K562 (cell line): Measurements from ENCODE around the gene EMD. TPM values are rescaled to one million over a fixed set of nuclear protein-coding genes. Genes with fewer than 3 reads are reported as not detected.
A peak's percentile ranks its signal among the peaks of the same experiment; 100 is the strongest.

Source experiments
- ATAC-seq: fragments of 200-7000 bp; cut with Tn5 transposase; 3 replicates; pipeline ENCODE4 v1.9.1; 2020; ENCODE audit warnings: moderate library complexity
- BruUV-seq: library from RNA; stranded (reverse); fragments of 400-500 nt; replicated peaks from 2 replicates; lab custom pipeline; 2021; lab: Mats Ljungman, UMichigan
- CTCF ChIA-PET: fragments of 300-600 bp; formaldehyde crosslinking; extraction: SDS; loops from one replicate; lab custom pipeline; 2021; ENCODE audit warnings: low intra/inter-chr PET ratio; lab: Yijun Ruan, JAX
- POLR2A ChIA-PET: fragments of 300-600, 350-650 bp; sonication (Branson Sonifier 250); formaldehyde crosslinking; extraction: SDS; loops from one replicate; lab custom pipeline; 2021; ENCODE audit warnings: antibody characterized with exemption, inconsistent platforms; lab: Yijun Ruan, JAX
- DNase-seq, 4 experiments: peaks; one replicate each; pipeline versions ENCODE4 v3.0.0 to v3.0.0-alpha.2; 2011 to 2018; ENCODE audit warnings: low spot score in 3 of 4, mixed read lengths in 3 of 4; ENCODE audit errors: extremely low read depth in 1 of 4
- FAIRE-seq: peaks from 2 replicates; lab custom pipeline; 2011; peaks lifted over from hg19 to GRCh38; lab: Jason Lieb, UNC
- H2AFZ ChIP-seq: 2 replicates; pipeline ENCODE4 v1.6.0; 2011; ENCODE audit warnings: low read depth, low read length, control low read depth, inconsistent platforms
- H3K27ac ChIP-seq: fragments of 200-600 bp; 3 replicates; pipeline ENCODE4 v1.8.0; 2011; ENCODE audit warnings: low read depth, mild to moderate bottlenecking, control low read depth, inconsistent platforms, low read length, moderate library complexity, mixed read lengths; ENCODE audit errors: extremely low read depth
- H3K27me3 ChIP-seq, 2 experiments: fragments of 300-600 bp in 1 of 2; 2 replicates in 1 of 2; 3 replicates in 1 of 2; pipeline versions ENCODE4 v1.6.0 to v1.8.0; 2011; ENCODE audit warnings: inconsistent platforms in 2 of 2, low read length in 2 of 2, mild to moderate bottlenecking in 1 of 2, mixed read lengths in 1 of 2, moderate library complexity in 1 of 2; ENCODE audit not compliant: control insufficient read depth in 2 of 2, insufficient read depth in 2 of 2
- H3K36me3 ChIP-seq: fragments of 300-600 bp; 3 replicates; pipeline ENCODE4 v1.8.0; 2011; ENCODE audit warnings: mild to moderate bottlenecking, low read length, inconsistent platforms; ENCODE audit not compliant: control insufficient read depth, insufficient read depth
- H3K4me1 ChIP-seq, 2 experiments: fragments of 200-600 bp in 1 of 2; replicated peaks in 1 of 2; 2 replicates in 1 of 2; 3 replicates in 1 of 2; pipeline versions ENCODE4 v1.5.1 to v1.8.0; 2011; ENCODE audit warnings: inconsistent platforms in 2 of 2, low read length in 2 of 2, mild to moderate bottlenecking in 1 of 2, mixed read lengths in 1 of 2, moderate library complexity in 1 of 2; ENCODE audit not compliant: control insufficient read depth in 2 of 2, insufficient read depth in 2 of 2
- H3K4me2 ChIP-seq: 2 replicates; pipeline ENCODE4 v1.6.1; 2011; ENCODE audit warnings: low read length, control low read depth, inconsistent platforms, mixed read lengths; ENCODE audit not compliant: insufficient read depth
- H3K4me3 ChIP-seq: fragments of 200-600 bp; sonication (generic), shearing (Covaris generic); 2 replicates; pipeline ENCODE4 v1.5.1; 2016; ENCODE audit warnings: control low read depth, inconsistent platforms
- H3K79me2 ChIP-seq: fragments of 200-600 bp; 3 replicates; pipeline ENCODE4 v1.8.0; 2011; ENCODE audit warnings: low read length, inconsistent platforms; ENCODE audit not compliant: control insufficient read depth, insufficient read depth
- H3K9ac ChIP-seq, 2 experiments: 2 replicates each; pipeline versions ENCODE4 v1.6.0 to v1.6.1; 2011; ENCODE audit warnings: low read depth in 2 of 2, low read length in 2 of 2, control low read depth in 1 of 2, inconsistent platforms in 1 of 2, mild to moderate bottlenecking in 1 of 2, mixed read lengths in 1 of 2; ENCODE audit not compliant: insufficient read depth in 1 of 2
- H3K9me1 ChIP-seq: one replicate; pipeline ENCODE4 v1.6.0; 2011; ENCODE audit warnings: inconsistent platforms, mild to moderate bottlenecking, low read length, moderate library complexity; ENCODE audit not compliant: control insufficient read depth, insufficient read depth
- H3K9me3 ChIP-seq: replicated peaks from 2 replicates; pipeline ENCODE4 v1.5.1; 2011; ENCODE audit warnings: low read depth, low read length, inconsistent platforms; ENCODE audit not compliant: control insufficient read depth, insufficient read depth
- H4K20me1 ChIP-seq: replicated peaks from 2 replicates; pipeline ENCODE4 v1.6.1; 2011; ENCODE audit warnings: low read length, inconsistent platforms, mixed read lengths; ENCODE audit not compliant: control insufficient read depth, insufficient read depth
- KAT8 ChIP-seq: fragments of 450-650 bp; IDR thresholded peaks from 2 replicates; pipeline ENCODE4 v1.6.1; 2016; ENCODE audit warnings: low read depth, mild to moderate bottlenecking
- KDM2B ChIP-seq: fragments of 250-450 bp; sonication (Bioruptor Pico); IDR thresholded peaks from 2 replicates; pipeline ENCODE4 v1.8.0; 2021; ENCODE audit warnings: mild to moderate bottlenecking, moderate library complexity
- POLR2G ChIP-seq: fragments of 200-400 bp; formaldehyde crosslinking; IDR thresholded peaks from 2 replicates; pipeline ENCODE4 v1.6.1; 2017; ENCODE audit warnings: low read depth, mild to moderate bottlenecking, antibody characterized with exemption, low read length, moderate library complexity
- SMARCE1 ChIP-seq: fragments of 450-650 bp; IDR thresholded peaks from 2 replicates; pipeline ENCODE4 v1.7.1; 2016; ENCODE audit warnings: mild to moderate bottlenecking
- STAT5A ChIP-seq: IDR thresholded peaks from 2 replicates; pipeline ENCODE4 v1.6.1; 2012; ENCODE audit warnings: low read length, inconsistent platforms, borderline replicate concordance
- YBX1 ChIP-seq: fragments of 450-650 bp; IDR thresholded peaks from 2 replicates; pipeline ENCODE4 v1.7.1; 2016; ENCODE audit warnings: mild to moderate bottlenecking
- ZNF140 ChIP-seq: fragments of 250-450 bp; sonication (Bioruptor Pico); IDR thresholded peaks from 2 replicates; pipeline ENCODE4 v1.8.0; 2021; ENCODE audit warnings: moderate library complexity, mild to moderate bottlenecking, inconsistent platforms
- WGBS: fragments of 100-300 bp; shearing (Covaris generic); methylation state at CpG from one replicate; pipeline ENCODE4 v1.1.6; 2016; ENCODE audit warnings: low coverage, mixed read lengths; ENCODE audit not compliant: insufficient coverage; ENCODE audit errors: missing lambda C conversion rate; 5-methylcytosine and 5-hydroxymethylcytosine counted together
- in situ Hi-C: fragments of 300-500 bp; cut with MboI; formaldehyde crosslinking; loops from 4 replicates; pipeline ENCODE4 v1.15.0; 2018; ENCODE audit warnings: inconsistent platforms, mixed read lengths
- intact Hi-C: fragments of 100-400 bp; cut with micrococcal nuclease; formaldehyde crosslinking; loops from 2 replicates; pipeline ENCODE4 v1.14.2; 2022
- polyA plus RNA-seq, 8 experiments: library from polyadenylated mRNA; depleted of rRNA in 4 of 8; stranded (reverse) in 5 of 8; unstranded in 3 of 8; fragments of >200 nt; fragmentation: Nextera tagmentation in 2 of 8; fragmentation: Illumina TruSeq in 1 of 8; extraction: Ambion mirVana in 2 of 8; extraction: Trizol in 1 of 8; gene quantifications; 2 replicates each; pipeline versions ENCODE4 v1.2.1 to v1.2.3, GENCODE V29; 2011 to 2014; ENCODE audit warnings: inconsistent platforms in 1 of 8, missing spikeins in 1 of 8
- total RNA-seq, 7 experiments: library from RNA; depleted of rRNA in 6 of 7; stranded (reverse); fragments of >200 nt in 6 of 7; fragmentation: Illumina TruSeq in 2 of 7; extraction: Trizol in 2 of 7; gene quantifications; 2 replicates each; pipeline versions ENCODE4 v1.2.1 to v1.2.3, GENCODE V29; 2011 to 2021; ENCODE audit warnings: low replicate concordance in 1 of 7
- TF ChIP-seq, protein P1 (sequence below): fragments of 250-450 bp; sonication (Bioruptor Pico); IDR thresholded peaks from 2 replicates; pipeline ENCODE4 v1.4.0; 2020; ENCODE audit warnings: mild to moderate bottlenecking, moderate library complexity
- TF ChIP-seq, protein P2 (sequence below): fragments of 250-450 bp; sonication (Bioruptor Pico); IDR thresholded peaks from 2 replicates; pipeline ENCODE4 v1.5.0; 2022; ENCODE audit warnings: mild to moderate bottlenecking

Gene EMD
- total and polyA plus RNA-seq, 9 of the 15 experiments (the other 6 are each of a cell fraction or from before 2014, with no cell fraction given): 2.3 to 206 (median 61.9) TPM

DNA sequence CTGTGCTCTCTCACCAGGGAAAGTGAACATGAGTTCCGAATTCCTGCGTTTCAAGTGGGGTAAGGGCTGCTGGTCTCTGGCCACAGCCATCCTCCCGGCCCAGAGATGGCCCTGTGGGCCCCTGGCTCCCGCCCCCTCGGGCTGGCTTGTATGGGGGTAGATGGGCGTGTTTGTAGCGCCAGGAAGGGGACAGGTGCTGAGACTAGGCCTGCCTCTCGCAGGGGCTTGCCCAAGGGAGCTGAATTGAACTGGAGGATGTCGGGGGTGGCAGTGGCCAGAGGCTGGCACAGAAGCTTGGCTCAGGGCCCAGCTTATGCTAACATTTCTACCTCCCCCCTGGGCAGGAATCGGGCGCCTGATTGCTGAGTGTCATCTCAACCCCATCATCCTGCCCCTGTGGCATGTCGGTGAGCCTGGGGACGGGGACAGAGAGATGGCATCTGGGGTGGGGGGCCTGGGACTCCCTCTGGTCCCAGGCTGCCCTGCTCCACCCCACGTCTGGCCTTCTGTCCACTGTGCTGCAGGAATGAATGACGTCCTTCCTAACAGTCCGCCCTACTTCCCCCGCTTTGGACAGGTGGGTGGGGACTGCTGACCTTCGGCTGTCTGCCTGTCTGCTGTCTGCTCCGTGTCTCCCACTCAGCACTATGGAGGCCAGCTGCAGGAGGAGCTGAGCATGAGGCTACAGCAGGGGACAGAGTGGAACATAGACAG is 40.8 kb downstream of the EMD start:
- Histone ChIP-seq H3K36me3 (no peaks in the 10 kb centered on the region), H2AFZ (no peak overlapping the region), H3K27ac (no peak overlapping the region), H3K4me1 (peaks cover 0 to 20% of the 10 kb centered on the region in 2 experiments; a peak in 2 of 5 replicates), H3K4me3 (no peak overlapping the region), H3K4me2 (no peak overlapping the region), H3K79me2 (no peaks in the 10 kb centered on the region), H4K20me1 (no peaks in the 10 kb centered on the region)
- intact Hi-C loops: no loop called here
- BruUV-seq: no TSS peak
- peak; percentile 14 for TF ChIP-seq POLR2G
- TF ChIP-seq YBX1: no peak
- TF ChIP-seq, all 486 proteins: peak for 1
- no peak for FAIRE-seq
- ATAC-seq: peak; percentile 37; the same call in 2 of the 3 replicates
- Histone ChIP-seq H3K9me3 (no peaks in the 10 kb centered on the region), H3K9ac (peak overlapping the region in 1 of 2 experiments; percentile 74; a peak in 2 of 4 replicates), H3K9me1 (no peaks in the 10 kb centered on the region), H3K27me3 (no peaks in the 10 kb centered on the region)
- ChIA-PET CTCF (no interaction called here), POLR2A (interaction anchor here (0.6 to 3.2 kb wide), 5 partner anchors 10 to 94 kb away, joined by 4 to 11 read pairs (median 6); partner anchors contain the start of gene RPL10)
- in situ Hi-C loops: no loop called here
- whole genome bisulfite sequencing: 70% methylated on average over 7 of the region's 19 CpGs
- no peak for DNase-seq

DNA sequence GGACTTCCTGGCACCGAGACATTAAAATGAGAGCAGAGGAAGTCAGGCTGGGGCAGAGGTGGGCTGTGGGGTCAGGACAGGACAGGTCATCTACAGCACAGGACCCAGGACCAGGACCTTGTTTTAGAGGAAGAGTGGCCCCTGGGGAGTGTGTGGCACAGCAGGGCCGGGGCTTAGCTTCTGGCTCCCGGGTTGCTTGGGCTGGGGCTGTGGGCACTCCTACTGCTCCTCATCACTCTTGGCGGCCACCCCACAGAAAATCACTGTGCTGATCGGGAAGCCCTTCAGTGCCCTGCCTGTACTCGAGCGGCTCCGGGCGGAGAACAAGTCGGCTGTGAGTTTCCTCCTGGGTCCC is 41.3 kb downstream of the EMD start:
- no peaks in the 10 kb centered on the region for H3K9me3 ChIP-seq
- in situ Hi-C loops: no loop called here
- H3K27ac ChIP-seq: no peak overlapping the region
- H3K4me1 ChIP-seq: peaks cover 0 to 20% of the 10 kb centered on the region in 2 experiments; a peak in 2 of 5 replicates
- H3K27me3 ChIP-seq: no peaks in the 10 kb centered on the region
- no peak overlapping the region for H2AFZ ChIP-seq
- H3K4me2 ChIP-seq: no peak overlapping the region
- H3K79me2 ChIP-seq: no peaks in the 10 kb centered on the region
- peak overlapping the region in 1 of 2 experiments; percentile 74; a peak in 2 of 4 replicates for H3K9ac ChIP-seq
- no TSS peak for BruUV-seq
- no peaks in the 10 kb centered on the region for H4K20me1 ChIP-seq
- FAIRE-seq (no peak), ATAC-seq (no peak), DNase-seq (no peak)
- intact Hi-C loops: no loop called here
- ChIA-PET POLR2A (interaction anchor here (0.6 to 2.5 kb wide), 5 partner anchors 9 to 94 kb away, joined by 3 to 10 read pairs (median 6); no protein-coding TSS in a partner anchor), CTCF (no interaction called here)
- no peaks in the 10 kb centered on the region for H3K9me1 ChIP-seq
- H3K36me3 ChIP-seq: no peaks in the 10 kb centered on the region
- 94% methylated on average over 2 of the region's 10 CpGs for WGBS
- H3K4me3 ChIP-seq: no peak overlapping the region
- TF ChIP-seq STAT5A: no peak
- no peak for TF ChIP-seq KAT8
- TF ChIP-seq, protein P1, sequence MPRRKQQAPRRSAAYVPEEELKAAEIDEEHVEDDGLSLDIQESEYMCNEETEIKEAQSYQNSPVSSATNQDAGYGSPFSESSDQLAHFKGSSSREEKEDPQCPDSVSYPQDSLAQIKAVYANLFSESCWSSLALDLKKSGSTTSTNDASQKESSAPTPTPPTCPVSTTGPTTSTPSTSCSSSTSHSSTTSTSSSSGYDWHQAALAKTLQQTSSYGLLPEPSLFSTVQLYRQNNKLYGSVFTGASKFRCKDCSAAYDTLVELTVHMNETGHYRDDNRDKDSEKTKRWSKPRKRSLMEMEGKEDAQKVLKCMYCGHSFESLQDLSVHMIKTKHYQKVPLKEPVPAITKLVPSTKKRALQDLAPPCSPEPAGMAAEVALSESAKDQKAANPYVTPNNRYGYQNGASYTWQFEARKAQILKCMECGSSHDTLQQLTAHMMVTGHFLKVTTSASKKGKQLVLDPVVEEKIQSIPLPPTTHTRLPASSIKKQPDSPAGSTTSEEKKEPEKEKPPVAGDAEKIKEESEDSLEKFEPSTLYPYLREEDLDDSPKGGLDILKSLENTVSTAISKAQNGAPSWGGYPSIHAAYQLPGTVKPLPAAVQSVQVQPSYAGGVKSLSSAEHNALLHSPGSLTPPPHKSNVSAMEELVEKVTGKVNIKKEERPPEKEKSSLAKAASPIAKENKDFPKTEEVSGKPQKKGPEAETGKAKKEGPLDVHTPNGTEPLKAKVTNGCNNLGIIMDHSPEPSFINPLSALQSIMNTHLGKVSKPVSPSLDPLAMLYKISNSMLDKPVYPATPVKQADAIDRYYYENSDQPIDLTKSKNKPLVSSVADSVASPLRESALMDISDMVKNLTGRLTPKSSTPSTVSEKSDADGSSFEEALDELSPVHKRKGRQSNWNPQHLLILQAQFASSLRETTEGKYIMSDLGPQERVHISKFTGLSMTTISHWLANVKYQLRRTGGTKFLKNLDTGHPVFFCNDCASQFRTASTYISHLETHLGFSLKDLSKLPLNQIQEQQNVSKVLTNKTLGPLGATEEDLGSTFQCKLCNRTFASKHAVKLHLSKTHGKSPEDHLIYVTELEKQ (CRISPR knock-in tag): no peak
- TF ChIP-seq KDM2B (CRISPR knock-in tag): no peak
- no peak for TF ChIP-seq SMARCE1
- no peak for TF ChIP-seq ZNF140 (CRISPR knock-in tag)
- TF ChIP-seq, protein P2, sequence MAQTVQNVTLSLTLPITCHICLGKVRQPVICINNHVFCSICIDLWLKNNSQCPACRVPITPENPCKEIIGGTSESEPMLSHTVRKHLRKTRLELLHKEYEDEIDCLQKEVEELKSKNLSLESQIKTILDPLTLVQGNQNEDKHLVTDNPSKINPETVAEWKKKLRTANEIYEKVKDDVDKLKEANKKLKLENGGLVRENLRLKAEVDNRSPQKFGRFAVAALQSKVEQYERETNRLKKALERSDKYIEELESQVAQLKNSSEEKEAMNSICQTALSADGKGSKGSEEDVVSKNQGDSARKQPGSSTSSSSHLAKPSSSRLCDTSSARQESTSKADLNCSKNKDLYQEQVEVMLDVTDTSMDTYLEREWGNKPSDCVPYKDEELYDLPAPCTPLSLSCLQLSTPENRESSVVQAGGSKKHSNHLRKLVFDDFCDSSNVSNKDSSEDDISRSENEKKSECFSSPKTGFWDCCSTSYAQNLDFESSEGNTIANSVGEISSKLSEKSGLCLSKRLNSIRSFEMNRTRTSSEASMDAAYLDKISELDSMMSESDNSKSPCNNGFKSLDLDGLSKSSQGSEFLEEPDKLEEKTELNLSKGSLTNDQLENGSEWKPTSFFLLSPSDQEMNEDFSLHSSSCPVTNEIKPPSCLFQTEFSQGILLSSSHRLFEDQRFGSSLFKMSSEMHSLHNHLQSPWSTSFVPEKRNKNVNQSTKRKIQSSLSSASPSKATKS (CRISPR knock-in tag): no peak
